GM19023 (cell line): ENCODE results near the gene SEC14L2.

Experiments
- ATAC-seq: cut with Tn5 transposase; IDR thresholded peaks from one replicate; pipeline ENCODE4 v1.9.1; 2021; ENCODE audit warnings: mild to moderate bottlenecking, moderate library complexity; ENCODE audit not compliant: unreplicated experiment

Gene SEC14L2

GRCh38 chr22:30424534-30425326, 27.9 kb downstream of the SEC14L2 start:
- no peak for ATAC-seq

GRCh38 chr22:30425327-30425615, 28.5 kb downstream of the SEC14L2 start:
- no peak for ATAC-seq

DNA sequence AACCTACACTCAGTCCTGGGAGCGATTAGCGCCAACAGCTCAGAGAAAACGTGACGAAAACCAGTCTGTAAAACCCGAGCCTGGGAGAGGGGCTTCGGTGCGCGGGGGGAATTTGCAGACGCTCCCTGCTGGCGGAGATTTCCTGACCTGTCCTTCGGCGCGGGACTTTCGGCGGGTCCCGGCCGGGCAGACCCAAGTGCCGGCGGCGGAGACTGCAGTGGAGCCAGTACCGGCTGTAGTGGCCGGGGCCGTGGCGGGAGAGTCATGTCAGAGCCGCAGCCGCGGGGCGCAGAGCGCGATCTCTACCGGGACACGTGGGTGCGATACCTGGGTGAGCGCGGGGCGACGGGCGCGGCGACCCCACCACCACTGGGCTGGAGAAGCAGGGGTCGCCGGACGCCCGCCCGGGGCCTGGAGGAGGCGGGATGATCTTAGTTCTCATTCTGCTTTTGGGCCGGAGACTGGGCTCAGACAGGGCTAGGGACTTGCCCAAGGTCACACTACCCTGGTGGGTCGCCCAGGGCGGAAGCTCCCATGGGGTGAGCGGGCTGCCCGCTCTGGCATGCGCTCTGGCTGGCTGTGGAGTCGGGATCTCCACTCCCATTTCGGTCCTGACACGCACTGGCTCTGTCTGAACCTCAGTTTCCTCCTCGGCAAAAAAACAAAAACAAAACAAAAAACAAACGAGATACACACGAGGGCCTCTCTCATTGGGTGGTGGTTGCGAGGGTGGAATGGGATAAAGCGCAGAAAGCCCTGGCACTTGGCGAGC, 29.0 kb downstream of the SEC14L2 start, which contains the start of gene MTFP1:
TSS of gene MTFP1 (plus strand) at position 153 of the 772 bp plus-strand sequence. CDS start at position 265, 112 bp downstream.
- ATAC-seq: no peak

DNA sequence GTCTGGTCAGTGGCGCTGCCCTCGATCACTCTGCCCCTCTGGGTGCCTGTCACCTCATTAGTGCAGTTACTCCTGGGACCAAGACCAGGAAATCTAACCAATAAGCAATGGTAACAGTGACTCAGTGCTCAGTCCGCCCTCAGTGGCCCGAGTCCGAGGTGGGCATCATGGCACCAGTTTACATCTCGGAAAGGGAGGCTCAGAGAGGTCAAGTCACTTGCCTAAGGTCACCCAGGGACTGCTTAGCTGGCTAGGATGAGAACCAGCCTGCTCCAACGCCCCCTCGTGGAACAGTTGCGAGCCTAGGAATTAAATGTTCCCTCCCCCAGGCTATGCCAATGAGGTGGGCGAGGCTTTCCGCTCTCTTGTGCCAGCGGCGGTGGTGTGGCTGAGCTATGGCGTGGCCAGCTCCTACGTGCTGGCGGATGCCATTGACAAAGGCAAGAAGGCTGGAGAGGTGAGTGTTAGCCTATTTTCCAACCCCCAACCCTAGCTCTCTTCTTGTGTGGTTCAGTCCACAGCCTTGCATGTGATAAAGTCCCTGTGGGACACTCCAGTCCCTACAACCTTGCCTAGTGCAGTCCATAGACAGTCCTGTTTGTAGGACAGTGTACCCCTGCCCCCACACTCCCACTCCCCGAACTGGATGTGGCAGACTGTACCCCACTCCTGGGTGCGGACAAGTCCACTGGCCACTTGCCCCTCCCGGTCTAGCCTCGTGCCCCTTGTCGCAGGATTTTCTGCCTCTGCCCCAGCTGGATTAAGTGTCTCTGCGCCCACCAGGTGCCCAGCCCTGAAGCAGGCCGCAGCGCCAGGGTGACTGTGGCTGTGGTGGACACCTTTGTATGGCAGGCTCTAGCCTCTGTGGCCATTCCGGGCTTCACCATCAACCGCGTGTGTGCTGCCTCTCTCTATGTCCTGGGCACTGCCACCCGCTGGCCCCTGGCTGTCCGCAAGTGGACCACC, 29.9 kb downstream of the SEC14L2 start:
- no peak for ATAC-seq

GRCh38 chr22:30427871-30428270, 31.1 kb downstream of the SEC14L2 start:
- ATAC-seq: no peak

DNA sequence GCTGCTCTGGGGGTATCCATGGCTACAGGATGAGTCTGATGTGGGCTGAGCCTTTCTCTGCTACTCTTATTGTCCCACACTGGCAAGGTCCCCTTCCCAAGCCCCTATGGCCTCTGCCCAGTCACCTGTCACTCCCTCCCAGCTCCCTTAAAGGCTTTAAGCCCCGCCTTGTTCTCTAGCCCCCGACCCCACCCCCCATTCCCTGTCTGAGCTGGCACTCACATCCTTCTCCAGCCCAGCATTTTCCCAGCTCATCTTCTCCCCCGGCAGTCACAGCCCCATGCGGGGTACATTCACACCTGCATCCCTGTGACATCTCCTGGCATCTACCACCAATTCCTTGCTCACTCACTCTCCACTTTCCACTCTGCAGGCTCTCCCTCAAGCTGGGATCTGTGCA, 33.1 kb downstream of the SEC14L2 start:
- no peak for ATAC-seq

DNA sequence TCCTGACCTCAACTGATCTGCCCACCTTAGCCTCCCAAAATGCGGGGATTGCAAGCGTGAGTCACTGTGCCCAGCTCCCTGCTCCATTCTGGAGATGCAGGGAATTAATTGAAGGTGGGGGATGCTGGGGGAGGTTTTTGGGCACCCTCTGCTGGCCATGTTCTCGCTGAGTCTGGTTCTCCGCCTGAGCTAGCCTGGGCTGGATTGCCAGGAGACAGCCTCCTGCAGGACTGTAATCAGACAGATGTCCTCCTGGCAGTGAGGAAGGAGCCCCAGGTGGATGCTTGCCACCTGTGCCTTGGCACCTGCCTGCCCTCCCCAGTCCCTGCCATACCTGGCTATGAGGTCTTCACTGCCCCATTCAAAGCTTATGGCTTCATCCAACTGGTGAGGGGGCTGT, 34.1 kb downstream of the SEC14L2 start:
- ATAC-seq: no peak

DNA sequence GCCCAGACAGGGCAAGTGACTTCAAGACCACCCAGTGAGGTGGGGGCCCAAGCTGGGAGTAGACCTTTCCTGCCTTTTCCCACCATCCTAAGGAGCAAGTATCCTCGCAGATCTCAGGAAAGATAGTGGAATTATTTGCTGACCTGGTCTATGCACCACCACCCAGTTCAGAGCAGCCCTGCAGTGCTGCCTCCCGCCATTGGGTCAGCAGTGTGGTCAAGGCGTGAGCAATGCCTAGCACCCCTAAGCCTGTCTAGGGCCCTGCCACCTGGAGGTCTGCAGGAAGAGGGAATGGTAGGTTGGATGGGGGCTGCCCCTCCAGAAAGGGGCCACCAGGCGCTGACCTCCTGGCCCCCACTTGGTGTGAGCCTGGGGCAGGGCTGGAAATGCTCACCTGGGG, 35.3 kb downstream of the SEC14L2 start:
- ATAC-seq: no peak

DNA sequence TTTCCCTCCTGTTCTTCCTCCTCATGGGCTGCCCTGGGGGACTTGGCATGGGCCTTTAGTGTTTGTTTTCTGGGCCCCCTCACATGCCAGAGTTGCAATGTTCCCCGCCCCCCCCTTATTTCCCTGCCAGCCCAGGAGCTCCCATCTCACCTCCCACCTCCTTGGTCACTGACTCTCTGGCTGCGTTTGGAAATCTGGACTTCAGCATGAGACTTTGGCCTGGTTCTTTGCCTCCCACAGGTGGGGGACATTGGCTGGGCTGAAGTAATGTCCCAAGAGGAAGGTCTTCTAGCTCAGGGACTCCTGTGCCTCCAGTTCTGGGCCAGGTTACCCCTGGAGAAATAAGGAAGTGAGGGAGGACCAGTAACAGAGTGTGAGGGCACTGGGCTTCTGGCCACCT, 35.7 kb downstream of the SEC14L2 start:
- ATAC-seq: no peak

DNA sequence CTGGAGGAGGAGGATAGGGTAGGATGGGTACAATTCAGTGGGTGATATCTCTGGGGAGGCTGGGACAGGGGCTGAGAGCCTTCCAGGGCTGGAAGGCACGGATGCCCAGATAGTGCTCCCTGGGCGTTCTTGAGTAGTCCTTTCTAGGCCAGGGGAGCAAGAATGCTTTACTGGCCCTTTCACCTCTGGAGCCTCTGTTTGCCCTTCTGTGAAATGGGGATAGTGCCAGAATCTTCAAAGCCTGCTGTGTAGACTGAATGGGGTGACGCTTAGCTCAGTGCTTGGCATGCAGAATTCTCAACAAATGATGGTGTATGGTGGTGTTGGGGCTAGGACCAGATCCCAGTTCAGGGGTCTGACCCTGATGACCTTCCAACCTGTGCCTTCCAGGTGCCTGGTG, 36.4 kb downstream of the SEC14L2 start:
- no peak for ATAC-seq

- no peak for ATAC-seq
Measured at GRCh38 chr22:30433773-30434172, 37.0 kb downstream of the SEC14L2 start.

GRCh38 chr22:30434843-30435242, 38.0 kb downstream of the SEC14L2 start:
- ATAC-seq: no peak

GRCh38 chr22:30435674-30436126, 38.9 kb downstream of the SEC14L2 start:
- ATAC-seq: no peak

- no peak for ATAC-seq
Measured at GRCh38 chr22:30436196-30436595, 39.4 kb downstream of the SEC14L2 start.

GRCh38 chr22:30438559-30438958, 41.7 kb downstream of the SEC14L2 start:
- no peak for ATAC-seq

- ATAC-seq: no peak
Measured at GRCh38 chr22:30439226-30439625, 42.4 kb downstream of the SEC14L2 start.

GRCh38 chr22:30439836-30440235, 43.0 kb downstream of the SEC14L2 start:
- ATAC-seq: no peak

DNA sequence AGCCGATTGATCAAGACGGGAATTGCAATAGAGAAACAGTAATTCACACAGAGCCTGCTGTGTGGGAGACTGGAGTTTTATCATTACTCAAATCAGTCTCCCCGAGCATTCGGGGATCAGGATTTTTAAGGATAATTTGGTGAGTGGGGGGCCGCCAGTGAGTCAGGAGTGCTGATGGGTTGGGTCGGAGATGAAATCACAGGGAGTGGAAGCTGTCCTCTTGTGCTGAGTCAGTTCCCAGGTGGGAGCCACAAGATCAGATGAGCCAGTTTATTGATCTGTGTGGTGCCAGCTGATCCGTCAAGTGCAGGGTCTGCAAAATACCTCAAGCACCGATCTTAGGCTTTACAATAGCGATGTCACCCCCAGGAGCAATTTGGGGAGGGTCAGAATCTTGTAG, 44.3 kb downstream of the SEC14L2 start:
- ATAC-seq: no peak

GRCh38 chr22:30444632-30445437, 48.0 kb downstream of the SEC14L2 start:
- no peak for ATAC-seq

GRCh38 chr22:30445438-30446145, 48.8 kb downstream of the SEC14L2 start:
- ATAC-seq: no peak
